CD4-positive, alpha-beta T cell treated with Interleukin-2 at 100 ng/mL for 4 hours (primary cell): ENCODE results near the gene WNK1.

Source experiments
- DNase-seq: peaks from one replicate; pipeline ENCODE4 v3.0.0-alpha.2; 2020; ENCODE audit warnings: low spot score

The WNK1 gene

GRCh38 chr12:951176-951575 lies 198.8 kb downstream of the WNK1 start:
- DNase-seq = no peak

GRCh38 chr12:953776-954175 lies 201.4 kb downstream of the WNK1 start:
- no peak for DNase-seq

GRCh38 chr12:954741-955140 lies 202.4 kb downstream of the WNK1 start:
- DNase-seq = no peak

- no peak for DNase-seq
Observed at GRCh38 chr12:955939-956338, 203.6 kb downstream of the WNK1 start.

GRCh38 chr12:958588-959123 lies 206.3 kb downstream of the WNK1 start:
- DNase-seq = no peak
